Non-pigmented ciliary epithelial cell (primary cell): ENCODE results near the gene ASB16.

Source experiments
- DNase-seq: peaks from one replicate; pipeline ENCODE4 v3.0.0-alpha.2; 2010; ENCODE audit warnings: low read depth

ASB16 gene

GRCh38 chr17:44190481-44190880 lies 20.0 kb downstream of the ASB16 start:
- no peak for DNase-seq

GRCh38 chr17:44191369-44191768 lies 20.9 kb downstream of the ASB16 start:
- no peak for DNase-seq

- no peak for DNase-seq
Observed at GRCh38 chr17:44191941-44192496, 21.5 kb downstream of the ASB16 start.

GRCh38 chr17:44192750-44193149 lies 22.2 kb downstream of the ASB16 start:
- DNase-seq, result no peak

GRCh38 chr17:44193326-44194084 lies 23.0 kb downstream of the ASB16 start:
- no peak for DNase-seq

GRCh38 chr17:44197107-44197506 lies 26.6 kb downstream of the ASB16 start:
- DNase-seq, result no peak

- no peak for DNase-seq
Observed at GRCh38 chr17:44197980-44198720, 27.6 kb downstream of the ASB16 start.

- DNase-seq, result no peak
Observed at GRCh38 chr17:44198721-44199552, 28.4 kb downstream of the ASB16 start.

- peak; percentile 87 for DNase-seq
Observed at GRCh38 chr17:44199553-44200477, 29.3 kb downstream of the ASB16 start, which contains the start of gene ATXN7L3. Gene ATXN7L3 (minus strand): TSS chr17:44199884. CDS start chr17:44198070, 1,814 bp downstream.

GRCh38 chr17:44200478-44201155 lies 30.1 kb downstream of the ASB16 start:
- DNase-seq, result no peak

- no peak for DNase-seq
Observed at GRCh38 chr17:44202756-44203155, 32.3 kb downstream of the ASB16 start.

- DNase-seq, result no peak
Observed at GRCh38 chr17:44203731-44204440, 33.4 kb downstream of the ASB16 start.

GRCh38 chr17:44204441-44204882 lies 34.0 kb downstream of the ASB16 start:
- DNase-seq, result no peak

- DNase-seq, result no peak
Observed at GRCh38 chr17:44205962-44206824, 35.7 kb downstream of the ASB16 start.

GRCh38 chr17:44206825-44207155 lies 36.3 kb downstream of the ASB16 start:
- no peak for DNase-seq

- DNase-seq, result no peak
Observed at GRCh38 chr17:44207319-44207718, 36.8 kb downstream of the ASB16 start.

- no peak for DNase-seq
Observed at GRCh38 chr17:44207743-44208142, 37.2 kb downstream of the ASB16 start.

- DNase-seq, result no peak
Observed at GRCh38 chr17:44209786-44210341, 39.4 kb downstream of the ASB16 start.
